Glutamatergic neuron (in vitro differentiated cells): ENCODE results near the gene NATD1. TPM values are rescaled to one million over a fixed set of nuclear protein-coding genes. Genes with fewer than 3 reads are reported as not detected.
A peak's percentile ranks its signal among the peaks of the same experiment; 100 is the strongest.

ENCODE experiments used
- DNase-seq: peaks from one replicate; pipeline ENCODE4 v3.0.0; 2022
- H3K27ac Mint-ChIP-seq: one replicate; pipeline ENCODE4 v1.8.0; 2020; ENCODE audit warnings: mild to moderate bottlenecking, mixed read lengths, inconsistent platforms; ENCODE audit not compliant: unreplicated experiment
- H3K27me3 Mint-ChIP-seq: one replicate; pipeline ENCODE4 v1.8.0; 2020; ENCODE audit warnings: mild to moderate bottlenecking, moderate library complexity, mixed read lengths, inconsistent platforms; ENCODE audit not compliant: unreplicated experiment
- H3K36me3 Mint-ChIP-seq: one replicate; pipeline ENCODE4 v1.8.0; 2020; ENCODE audit warnings: mild to moderate bottlenecking, mixed read lengths, inconsistent platforms; ENCODE audit not compliant: unreplicated experiment
- H3K4me1 Mint-ChIP-seq: one replicate; pipeline ENCODE4 v1.8.0; 2020; ENCODE audit warnings: mild to moderate bottlenecking, low read depth, mixed read lengths, inconsistent platforms; ENCODE audit not compliant: unreplicated experiment
- H3K4me3 Mint-ChIP-seq: one replicate; pipeline ENCODE4 v1.8.0; 2020; ENCODE audit warnings: mild to moderate bottlenecking, mixed read lengths, inconsistent platforms; ENCODE audit not compliant: unreplicated experiment
- H3K9me3 Mint-ChIP-seq: one replicate; pipeline ENCODE4 v1.8.0; 2020; ENCODE audit warnings: mild to moderate bottlenecking, moderate library complexity, mixed read lengths, inconsistent platforms; ENCODE audit not compliant: unreplicated experiment
- CTCF ChIP-seq: fragments of 200-600 bp; sonication (generic); IDR thresholded peaks from one replicate; pipeline ENCODE4 v1.5.0; 2021; ENCODE audit not compliant: partially characterized antibody, unreplicated experiment
- total RNA-seq: library from RNA; stranded (reverse); fragmentation: NEBNext Ultra II Directional; extraction: Animal tissue kit (Norgen Biotek cat#: 25700); gene quantifications from one replicate; pipeline ENCODE4 v1.2.1, GENCODE V29; 2021; ENCODE audit not compliant: unreplicated experiment

Gene NATD1
- total RNA-seq, 1 donor from 2014 or later: 45.9 TPM

- TF ChIP-seq CTCF: no peak
- Mint-ChIP-seq H3K9me3 (peaks cover 10% of the 10 kb centered on the region), H3K4me1 (peaks cover 23% of the 10 kb centered on the region), H3K4me3 (peak overlapping the region; percentile 74), H3K27me3 (peaks cover 17% of the 10 kb centered on the region), H3K27ac (peak overlapping the region; percentile 98), H3K36me3 (no peaks in the 10 kb centered on the region)
- peak; percentile 87 for DNase-seq
Measured at GRCh38 chr17:21249920-21250703, 3.1 kb downstream of the NATD1 start.

- peaks cover 23% of the 10 kb centered on the region for H3K4me1 Mint-ChIP-seq
- peak overlapping the region; percentile 74 for H3K4me3 Mint-ChIP-seq
- H3K27me3 Mint-ChIP-seq: peaks cover 17% of the 10 kb centered on the region
- H3K9me3 Mint-ChIP-seq: peaks cover 11% of the 10 kb centered on the region
- no peak for DNase-seq
- no peaks in the 10 kb centered on the region for H3K36me3 Mint-ChIP-seq
- peak overlapping the region; percentile 98 for H3K27ac Mint-ChIP-seq
- no peak for TF ChIP-seq CTCF
Measured at GRCh38 chr17:21249086-21249795, 4.0 kb downstream of the NATD1 start.

- Mint-ChIP-seq H3K4me1 (peaks cover 24% of the 10 kb centered on the region), H3K36me3 (no peaks in the 10 kb centered on the region), H3K27me3 (peaks cover 14% of the 10 kb centered on the region), H3K9me3 (peaks cover 11% of the 10 kb centered on the region), H3K27ac (no peak overlapping the region), H3K4me3 (no peak overlapping the region)
- no peak for TF ChIP-seq CTCF
- no peak for DNase-seq
Measured at GRCh38 chr17:21248500-21248899, 4.7 kb downstream of the NATD1 start.

GRCh38 chr17:21247552-21248258, 5.5 kb downstream of the NATD1 start:
- peaks cover 11% of the 10 kb centered on the region for H3K9me3 Mint-ChIP-seq

More at GRCh38 chr17:21247552-21248258, 5.5 kb downstream of the NATD1 start:
- H3K4me3 Mint-ChIP-seq: no peak overlapping the region
- H3K4me1 Mint-ChIP-seq: peaks cover 25% of the 10 kb centered on the region
- TF ChIP-seq CTCF: no peak
- no peak overlapping the region for H3K27ac Mint-ChIP-seq
- H3K36me3 Mint-ChIP-seq: no peaks in the 10 kb centered on the region
- DNase-seq: no peak
- H3K27me3 Mint-ChIP-seq: peaks cover 14% of the 10 kb centered on the region
